Activated CD8-positive, alpha-beta memory T cell treated with anti-CD3 and anti-CD28 coated beads, Interleukin-2, amount 50 U/mL, for 48 hours (primary cell): ENCODE data around the gene IL1RN.
A peak's percentile ranks its signal among the peaks of the same experiment; 100 is the strongest.

Experiments
- DNase-seq: peaks from one replicate; pipeline ENCODE4 v3.0.0-alpha.2; 2020

The IL1RN gene

GRCh38 chr2:113129519-113130078 lies 2.2 kb downstream of the IL1RN start:
- no peak for DNase-seq

GRCh38 chr2:113131352-113132185 lies 4.2 kb downstream of the IL1RN start:
- no peak for DNase-seq

DNA sequence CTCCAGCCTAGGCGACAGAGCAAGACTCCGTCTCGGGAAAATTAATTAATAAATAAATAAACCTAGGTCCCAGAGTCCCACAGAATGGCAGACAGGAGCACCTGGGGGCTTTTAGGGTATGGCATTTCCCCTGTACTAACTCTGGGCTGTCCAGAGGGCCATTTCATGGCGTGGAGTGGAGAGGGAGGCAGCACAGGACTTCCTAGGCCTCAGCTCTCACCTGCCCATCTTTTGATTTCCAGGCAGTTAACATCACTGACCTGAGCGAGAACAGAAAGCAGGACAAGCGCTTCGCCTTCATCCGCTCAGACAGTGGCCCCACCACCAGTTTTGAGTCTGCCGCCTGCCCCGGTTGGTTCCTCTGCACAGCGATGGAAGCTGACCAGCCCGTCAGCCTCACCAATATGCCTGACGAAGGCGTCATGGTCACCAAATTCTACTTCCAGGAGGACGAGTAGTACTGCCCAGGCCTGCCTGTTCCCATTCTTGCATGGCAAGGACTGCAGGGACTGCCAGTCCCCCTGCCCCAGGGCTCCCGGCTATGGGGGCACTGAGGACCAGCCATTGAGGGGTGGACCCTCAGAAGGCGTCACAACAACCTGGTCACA lies 5.1 kb downstream of the IL1RN start:
- DNase-seq: no peak

DNA sequence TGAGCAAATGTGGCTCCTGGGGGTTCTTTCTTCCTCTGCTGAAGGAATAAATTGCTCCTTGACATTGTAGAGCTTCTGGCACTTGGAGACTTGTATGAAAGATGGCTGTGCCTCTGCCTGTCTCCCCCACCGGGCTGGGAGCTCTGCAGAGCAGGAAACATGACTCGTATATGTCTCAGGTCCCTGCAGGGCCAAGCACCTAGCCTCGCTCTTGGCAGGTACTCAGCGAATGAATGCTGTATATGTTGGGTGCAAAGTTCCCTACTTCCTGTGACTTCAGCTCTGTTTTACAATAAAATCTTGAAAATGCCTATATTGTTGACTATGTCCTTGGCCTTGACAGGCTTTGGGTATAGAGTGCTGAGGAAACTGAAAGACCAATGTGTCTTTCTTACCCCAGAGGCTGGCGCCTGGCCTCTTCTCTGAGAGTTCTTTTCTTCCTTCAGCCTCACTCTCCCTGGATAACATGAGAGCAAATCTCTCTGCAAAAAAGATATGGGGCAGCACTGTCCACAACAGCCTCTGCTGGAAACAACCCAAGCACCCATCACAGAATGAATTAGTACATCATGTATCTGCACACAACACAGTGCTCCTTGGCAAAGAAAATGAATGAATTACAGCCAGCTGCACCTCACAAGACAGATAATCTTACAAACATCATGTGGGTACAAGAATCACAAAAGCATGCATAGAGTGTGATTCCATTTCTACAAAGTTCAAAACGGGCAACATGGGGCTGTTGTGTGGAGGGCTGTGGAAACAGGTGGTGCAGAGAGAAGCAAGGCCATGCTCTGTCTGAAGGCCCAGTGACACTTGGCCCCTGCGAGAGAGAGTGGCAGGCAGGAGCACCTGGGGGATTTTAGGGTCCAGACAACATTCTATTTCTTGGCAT lies 6.6 kb downstream of the IL1RN start:
- DNase-seq: no peak

DNA sequence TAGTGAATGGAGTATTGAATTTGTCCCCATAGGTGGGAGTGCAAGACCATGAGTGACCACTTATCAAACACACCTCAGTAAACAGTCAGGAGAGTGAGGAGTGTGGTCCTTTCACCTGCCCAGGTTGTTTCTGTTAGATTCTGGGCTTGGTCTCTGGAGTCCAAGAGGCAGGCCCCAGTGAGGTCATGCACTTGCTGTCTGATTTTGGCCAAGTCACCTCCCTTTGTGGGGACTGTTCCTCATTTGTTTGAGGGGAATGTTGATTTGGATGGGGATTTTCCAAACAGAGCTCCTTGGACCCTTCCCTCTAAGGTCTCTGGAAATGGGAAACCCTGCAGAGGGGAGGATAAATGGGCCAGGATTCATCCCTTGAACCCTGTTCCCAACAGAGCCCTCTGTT lies 7.3 kb downstream of the IL1RN start:
- no peak for DNase-seq

DNA sequence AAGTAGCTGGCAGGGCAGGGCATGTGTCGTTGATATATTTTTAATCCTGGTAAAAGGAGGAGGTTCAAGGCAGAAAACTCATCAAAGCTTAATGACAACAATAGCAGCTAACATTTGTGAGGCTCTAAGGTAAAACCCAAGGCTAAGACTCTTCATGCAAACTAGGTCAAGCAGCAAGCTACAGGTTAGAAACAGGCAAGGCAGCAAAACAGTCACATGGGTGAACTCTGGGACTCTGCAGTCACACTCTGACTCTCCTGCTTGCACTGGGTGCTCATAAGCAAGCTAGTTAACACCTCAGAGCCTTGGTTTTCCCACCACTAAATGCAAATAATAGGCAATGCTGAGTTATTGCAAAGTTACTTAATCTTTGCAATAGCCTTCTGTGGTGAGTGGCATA lies 7.9 kb downstream of the IL1RN start:
- no peak for DNase-seq

DNA sequence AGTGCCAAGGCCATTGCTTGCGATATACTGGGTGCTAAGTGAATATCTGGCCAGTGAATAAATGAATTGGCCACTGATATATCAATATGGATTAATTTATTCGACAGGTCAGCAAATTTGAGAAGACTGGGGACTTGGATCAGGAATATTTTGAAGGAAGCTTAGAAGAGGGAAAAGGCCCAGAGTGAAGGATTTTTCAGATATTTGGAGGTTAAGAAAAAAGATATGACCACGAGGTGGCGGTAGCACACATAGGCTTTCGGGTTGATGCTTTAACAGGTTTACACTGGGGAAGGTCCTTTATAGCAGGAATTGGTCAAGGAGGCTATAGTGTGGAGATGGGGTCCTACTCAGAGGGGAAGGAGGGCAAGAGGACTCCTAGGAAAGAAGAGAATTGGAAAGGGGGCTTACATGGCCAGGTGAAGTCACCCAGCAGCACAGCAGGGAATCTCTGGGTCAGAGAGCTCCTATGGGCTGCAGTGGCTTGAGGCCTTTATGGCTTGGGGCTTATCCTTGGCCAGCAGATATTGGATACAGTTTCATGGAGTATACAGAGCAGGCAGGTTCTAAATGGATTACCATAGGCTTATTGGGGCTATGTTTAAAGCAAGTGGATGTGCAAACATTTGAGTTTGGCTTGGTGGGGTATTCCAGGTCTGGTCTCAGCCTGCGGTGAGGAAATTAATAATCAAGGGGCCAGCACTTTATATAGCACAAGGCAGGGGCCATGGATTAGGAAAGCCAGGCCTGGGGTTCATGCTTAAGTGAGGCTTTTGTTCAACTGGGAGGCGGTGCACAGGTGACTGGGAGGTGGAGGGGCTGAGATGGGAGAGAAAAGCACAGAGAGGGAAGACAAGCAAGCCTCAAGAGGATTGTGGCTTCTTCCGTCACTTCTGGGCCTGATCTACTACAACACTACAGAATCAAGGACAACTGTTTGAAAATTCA lies 9.7 kb downstream of the IL1RN start:
- no peak for DNase-seq

DNA sequence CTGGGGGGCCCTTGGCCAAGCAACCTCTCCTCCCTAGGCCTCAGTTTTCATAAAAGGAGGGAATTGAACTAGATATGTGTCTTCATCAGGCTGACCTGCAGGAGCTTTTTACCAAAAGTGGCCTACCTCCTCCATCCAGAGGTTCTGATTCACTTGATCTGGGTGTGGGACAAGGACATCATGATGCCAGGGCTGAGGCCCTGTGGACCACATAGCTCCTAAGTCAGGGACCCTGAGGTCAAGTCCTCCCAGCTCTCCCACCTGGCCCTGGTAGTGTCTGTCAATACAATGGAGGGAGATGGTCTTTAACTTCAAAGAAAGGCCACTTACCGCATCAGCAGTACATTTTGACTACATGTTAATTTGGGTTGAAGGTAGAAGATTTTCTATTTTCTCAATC lies 10.4 kb downstream of the IL1RN start:
- no peak for DNase-seq

- no peak for DNase-seq
These were observed 11.3 kb downstream of the IL1RN start for GRCh38 chr2:113138428-113139322.

DNA sequence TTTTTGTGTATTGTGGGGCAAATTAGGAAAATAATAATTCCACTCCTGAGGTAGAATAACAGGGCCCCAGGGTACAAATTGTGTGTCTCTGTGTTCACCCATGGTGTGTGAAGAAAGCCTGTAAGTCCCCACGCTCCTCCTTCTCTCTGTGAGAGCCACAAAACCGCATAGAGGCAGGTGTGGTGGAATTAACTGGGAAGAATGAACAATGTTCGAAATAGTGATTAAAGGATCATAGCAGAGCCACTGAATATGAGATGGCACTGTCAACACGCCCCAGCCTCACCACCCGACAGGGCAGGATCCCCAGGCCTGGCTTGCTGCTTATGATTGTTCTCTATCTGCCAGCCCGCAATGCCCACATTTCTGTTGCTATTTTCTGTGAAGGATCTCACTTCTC lies 14.1 kb downstream of the IL1RN start:
- DNase-seq: no peak

DNA sequence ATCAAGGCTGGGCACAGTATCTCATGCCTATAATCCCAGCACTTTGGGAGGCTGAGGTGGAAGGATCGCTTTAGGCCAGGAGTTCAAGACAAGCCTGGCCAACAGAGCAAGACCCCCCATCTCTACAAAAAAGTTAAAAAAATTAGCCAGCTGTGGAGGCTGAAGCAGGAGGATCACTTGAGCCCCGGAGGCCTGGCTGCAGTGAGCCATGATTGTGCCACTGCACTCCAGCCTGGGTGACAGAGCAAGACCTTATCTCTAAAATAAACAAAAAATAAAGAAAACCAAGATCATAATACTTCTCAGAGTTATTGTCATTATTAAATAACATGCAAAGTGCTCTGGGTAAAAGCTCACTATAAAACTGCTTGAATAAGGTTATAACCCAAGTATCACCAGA lies 14.9 kb downstream of the IL1RN start:
- no peak for DNase-seq

DNA sequence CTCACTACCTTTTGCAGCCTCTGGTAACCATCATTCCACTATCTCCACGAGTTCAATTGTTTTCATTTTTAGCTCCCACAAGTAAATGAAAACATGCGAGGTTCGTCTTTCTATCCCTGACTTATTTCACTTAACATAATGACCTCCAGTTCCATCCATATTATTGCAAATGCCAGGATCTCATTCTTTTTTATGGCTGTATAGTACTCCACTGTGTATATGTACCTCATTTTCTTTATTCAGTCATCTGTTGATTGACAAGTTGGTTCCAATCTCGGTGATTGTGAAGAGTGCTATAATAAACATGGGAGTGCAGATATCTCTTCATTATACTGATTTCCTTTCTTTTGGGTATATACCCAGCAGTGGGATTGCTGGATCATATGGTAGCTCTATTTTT lies 16.9 kb downstream of the IL1RN start:
- no peak for DNase-seq

- no peak for DNase-seq
These were observed 21.5 kb downstream of the IL1RN start for GRCh38 chr2:113148606-113149552.

- DNase-seq: no peak
These were observed 22.3 kb downstream of the IL1RN start for GRCh38 chr2:113149553-113150257.

DNA sequence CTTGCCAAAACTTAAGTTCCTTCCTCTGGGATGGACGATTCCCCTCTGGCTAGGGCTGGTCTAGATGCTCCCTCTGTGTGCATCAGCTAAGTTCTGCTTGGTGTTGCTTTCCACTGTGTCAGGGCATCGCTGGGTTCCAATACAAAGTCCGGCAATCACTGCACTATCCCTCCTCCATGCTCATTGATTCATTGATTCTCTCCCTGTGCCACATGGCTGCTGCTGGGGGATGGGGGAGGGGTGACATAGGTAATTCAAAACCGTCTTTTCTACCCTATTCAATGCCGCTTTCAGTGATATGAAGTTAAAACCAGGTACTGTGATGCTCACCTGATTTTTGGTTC lies 22.8 kb downstream of the IL1RN start:
- no peak for DNase-seq

DNA sequence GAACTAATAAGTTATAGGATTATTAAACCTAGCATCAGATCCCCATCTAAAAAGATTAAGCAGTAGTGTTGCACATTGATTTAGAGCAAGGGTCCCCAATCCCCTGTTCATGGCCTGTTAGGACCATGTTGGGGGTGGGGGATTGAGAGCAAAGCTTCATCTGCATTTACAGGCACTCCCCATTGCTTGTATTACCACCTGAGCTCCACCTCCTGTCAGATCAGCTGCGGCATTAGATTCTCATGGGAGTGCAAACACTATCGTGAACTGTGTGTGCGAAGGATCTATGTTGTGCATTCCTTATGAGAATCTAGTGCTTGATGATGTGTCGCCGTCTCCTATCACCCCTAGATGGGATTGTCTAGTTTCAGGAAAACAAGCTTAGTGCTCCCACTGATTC lies 27.9 kb downstream of the IL1RN start:
- no peak for DNase-seq

DNA sequence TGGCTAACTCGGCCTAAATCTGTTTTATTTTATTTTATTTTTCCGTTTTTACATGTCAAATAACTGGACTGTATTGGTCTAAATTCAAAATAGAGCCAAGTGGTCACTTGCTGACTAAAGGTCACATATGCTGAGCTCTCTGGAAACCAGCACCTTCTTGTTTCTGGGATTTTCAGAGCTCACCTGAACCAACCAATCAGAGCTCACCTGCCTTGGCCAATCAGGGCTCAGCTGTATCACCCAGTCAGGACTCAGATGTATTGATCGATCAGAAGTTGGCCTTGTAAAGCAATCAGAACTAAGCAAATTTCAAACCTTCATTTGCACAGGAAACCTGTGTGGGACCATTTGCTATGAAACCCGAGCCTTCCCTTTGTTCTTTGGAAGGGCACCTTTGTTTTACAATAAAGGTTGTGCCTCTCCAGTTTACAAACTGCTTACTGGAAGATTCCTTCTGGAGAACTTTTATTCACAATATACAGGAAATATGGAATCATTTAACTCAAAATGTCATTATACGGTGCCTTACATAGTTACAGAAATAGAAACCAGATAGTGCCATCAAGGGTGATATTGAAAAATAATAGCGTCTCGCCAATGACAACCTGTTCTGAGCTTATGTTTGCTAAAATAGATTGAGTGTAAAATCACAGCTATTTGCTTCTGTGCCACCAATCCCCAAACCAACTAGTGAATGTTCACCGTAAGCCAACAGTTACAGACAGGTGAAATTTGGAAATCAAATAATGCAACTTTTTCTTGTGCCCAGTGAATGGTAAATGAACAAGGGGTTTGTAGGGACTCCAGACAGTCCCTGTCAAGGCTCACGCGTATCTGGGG lies 29.1 kb downstream of the IL1RN start:
- DNase-seq: peak; percentile 50
